ENCODE measurements around the gene CLEC7A.
A peak's percentile ranks its signal among the peaks of the same experiment; 100 is the strongest.

Gene CLEC7A

DNA sequence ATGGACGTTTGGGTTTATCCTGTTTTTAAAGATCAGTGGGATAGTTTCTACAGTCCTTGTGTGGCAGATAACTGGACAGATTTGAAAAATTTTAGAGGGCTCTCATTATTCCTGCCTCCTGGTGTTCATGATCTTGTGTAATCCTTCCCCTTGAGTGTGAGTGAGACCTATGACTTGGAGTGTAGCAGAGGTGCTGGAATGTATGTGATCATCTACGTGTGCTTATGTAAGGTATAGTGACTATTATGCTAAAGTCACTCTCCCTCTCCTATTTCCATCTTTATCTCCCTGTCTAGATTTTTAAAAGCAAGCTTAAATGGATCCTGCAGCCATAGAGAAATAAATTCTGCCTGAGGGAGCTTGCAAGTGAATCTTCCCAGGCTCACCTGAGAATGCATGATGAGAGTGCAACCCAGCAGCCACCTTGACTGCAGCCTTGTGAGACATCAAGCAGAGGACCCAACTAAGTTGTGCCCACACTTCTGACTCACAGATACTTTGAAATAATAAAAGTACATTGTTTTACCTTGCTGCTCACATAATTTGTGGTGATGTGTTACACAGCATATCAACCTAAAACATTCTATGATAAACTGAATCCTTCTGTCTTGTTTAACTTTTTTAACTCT is 45.1 kb upstream of the CLEC7A start:
- no peak overlapping the region for H4K8ac ChIP-seq (ENCODE audit: low read depth, low read length)
- H3K79me1 ChIP-seq (ENCODE audit: low read length) = peaks cover 4% of the 10 kb centered on the region
- WGBS (ENCODE audit: extremely low coverage, insufficient coverage, insufficient read length) = no CpG with 5 or more reads among the region's 2 CpGs
- no peak overlapping the region for H2BK5ac ChIP-seq (ENCODE audit: low read depth, low read length, poor library complexity)
- DNase-seq = no peak
- H4K12ac ChIP-seq (ENCODE audit: low read depth, low read length) = no peak overlapping the region
- H4K91ac ChIP-seq (ENCODE audit: low read depth, low read length) = no peak overlapping the region
- no peak overlapping the region for H3K4me2 ChIP-seq (ENCODE audit: low read length)
- no peak overlapping the region for H3K9ac ChIP-seq (ENCODE audit: low read length)
- no peak overlapping the region for H2BK120ac ChIP-seq (ENCODE audit: insufficient read depth, low read length, poor library complexity)
- H3K4ac ChIP-seq (ENCODE audit: low read depth, low read length) = no peak overlapping the region
- H2AFZ ChIP-seq (ENCODE audit: insufficient read depth, low read length, poor library complexity) = no peak overlapping the region
- H2AK5ac ChIP-seq (ENCODE audit: low read length) = no peak overlapping the region
- H3K27ac ChIP-seq (ENCODE audit: low read depth, low read length) = no peak overlapping the region
- H3K79me2 ChIP-seq (ENCODE audit: control insufficient read depth, insufficient read depth, low read length, poor library complexity) = no peaks in the 10 kb centered on the region
- H3K18ac ChIP-seq (ENCODE audit: low read length) = no peak overlapping the region
- no peak overlapping the region for H2BK12ac ChIP-seq (ENCODE audit: low read length)
- peaks cover 0 to 7% of the 10 kb centered on the region in 2 experiments for H3K4me1 ChIP-seq (ENCODE audit: control insufficient read depth in 1 of 2, insufficient read depth in 2 of 2, low read length in 2 of 2)
- no peaks in the 10 kb centered on the region for H3K36me3 ChIP-seq (ENCODE audit: control insufficient read depth in 1 of 2, insufficient read depth in 2 of 2, low read length in 2 of 2)
- no peak overlapping the region for H3K14ac ChIP-seq (ENCODE audit: low read length)
- no peaks in the 10 kb centered on the region for H3K27me3 ChIP-seq (ENCODE audit: insufficient read depth, low read length)
- no peaks in the 10 kb centered on the region for H3K9me3 ChIP-seq (ENCODE audit: insufficient read depth, low read depth, low read length)
- H3K23ac ChIP-seq (ENCODE audit: low read length) = no peak overlapping the region
- no peak overlapping the region for H3K4me3 ChIP-seq (ENCODE audit: low read depth, low read length)

DNA sequence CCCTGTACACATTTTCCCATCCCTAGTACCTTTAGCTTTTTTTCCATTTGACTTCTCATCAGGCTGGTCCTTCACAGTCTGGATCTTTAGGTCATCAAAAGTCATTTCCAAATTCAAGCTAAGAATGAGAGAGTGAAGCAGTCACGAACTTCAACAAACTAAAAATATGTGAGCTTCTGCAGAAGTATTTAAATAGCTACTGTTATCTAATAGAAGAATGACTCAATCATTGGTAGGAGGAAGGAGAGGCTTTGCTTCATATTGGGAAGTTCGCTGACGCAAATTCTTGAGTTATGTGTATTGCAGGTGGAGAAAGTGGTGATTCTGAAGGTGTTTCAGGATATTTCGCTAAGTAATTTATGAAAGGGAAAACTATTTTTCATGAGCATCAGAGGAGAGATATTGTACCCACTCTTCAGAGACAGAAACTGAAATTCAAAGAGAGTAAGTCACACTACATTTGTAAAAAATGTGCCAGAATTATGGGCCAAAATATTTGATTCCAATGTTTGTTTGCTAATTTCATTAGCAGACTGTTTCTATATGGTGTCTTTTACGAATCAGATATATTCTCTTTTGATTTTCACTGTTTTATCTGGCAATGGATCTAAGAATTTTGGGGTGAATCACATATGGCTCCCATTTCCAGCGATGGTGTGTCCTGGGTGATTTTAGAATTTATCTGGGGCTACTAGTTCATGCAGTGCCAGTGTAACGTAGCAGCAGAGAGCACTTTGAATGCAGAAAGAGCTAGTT is 42.2 kb upstream of the CLEC7A start, which contains the start of gene OLR1:
Gene OLR1, minus strand, starts transcription at position 160 of the 756 bp plus-strand sequence. Its CDS starts 55 bp downstream, at position 105.
- H2BK5ac ChIP-seq (ENCODE audit: low read depth, low read length, poor library complexity) = no peak within 1 kb of the TSS
- no peak within 1 kb of the TSS for H3K23ac ChIP-seq (ENCODE audit: low read length)
- no peak within 1 kb of the TSS for H2BK12ac ChIP-seq (ENCODE audit: low read length)
- H3K4me3 ChIP-seq (ENCODE audit: low read depth, low read length) = no peak within 1 kb of the TSS
- H2BK120ac ChIP-seq (ENCODE audit: insufficient read depth, low read length, poor library complexity) = no peak within 1 kb of the TSS
- peaks cover 5% of the 10 kb centered on the region for H3K79me1 ChIP-seq (ENCODE audit: low read length)
- peaks cover 0 to 5% of the 10 kb centered on the region in 2 experiments for H3K4me1 ChIP-seq (ENCODE audit: control insufficient read depth in 1 of 2, insufficient read depth in 2 of 2, low read length in 2 of 2)
- no peak within 1 kb of the TSS for H3K18ac ChIP-seq (ENCODE audit: low read length)
- H3K4ac ChIP-seq (ENCODE audit: low read depth, low read length) = no peak within 1 kb of the TSS
- no peaks in the 10 kb centered on the region for H3K27me3 ChIP-seq (ENCODE audit: insufficient read depth, low read length)
- no peak within 1 kb of the TSS for H4K12ac ChIP-seq (ENCODE audit: low read depth, low read length)
- no peak within 1 kb of the TSS for H2AK5ac ChIP-seq (ENCODE audit: low read length)
- no peak within 1 kb of the TSS for H4K8ac ChIP-seq (ENCODE audit: low read depth, low read length)
- peak; percentile 71 to 91 for DNase-seq
- H3K79me2 ChIP-seq (ENCODE audit: control insufficient read depth, insufficient read depth, low read length, poor library complexity) = no peaks in the 10 kb centered on the region
- no peak within 1 kb of the TSS for H4K91ac ChIP-seq (ENCODE audit: low read depth, low read length)
- no CpG with 5 or more reads among the region's 7 CpGs for WGBS (ENCODE audit: extremely low coverage, insufficient coverage, insufficient read length)
- H3K9ac ChIP-seq (ENCODE audit: low read length) = no peak within 1 kb of the TSS
- no peaks in the 10 kb centered on the region for H3K9me3 ChIP-seq (ENCODE audit: insufficient read depth, low read depth, low read length)
- no peak within 1 kb of the TSS for H3K27ac ChIP-seq (ENCODE audit: low read depth, low read length)
- no peaks in the 10 kb centered on the region for H3K36me3 ChIP-seq (ENCODE audit: control insufficient read depth in 1 of 2, insufficient read depth in 2 of 2, low read length in 2 of 2)
- no peak within 1 kb of the TSS for H3K4me2 ChIP-seq (ENCODE audit: low read length)
- H2AFZ ChIP-seq (ENCODE audit: insufficient read depth, low read length, poor library complexity) = no peak within 1 kb of the TSS
- no peak within 1 kb of the TSS for H3K14ac ChIP-seq (ENCODE audit: low read length)

- no peak overlapping the region for H4K91ac ChIP-seq (ENCODE audit: low read depth, low read length)
- H3K79me1 ChIP-seq (ENCODE audit: low read length) = peaks cover 5% of the 10 kb centered on the region
- peaks cover under 1 to 6% of the 10 kb centered on the region in 2 experiments for H3K4me1 ChIP-seq (ENCODE audit: control insufficient read depth in 1 of 2, insufficient read depth in 2 of 2, low read length in 2 of 2)
- H2AK5ac ChIP-seq (ENCODE audit: low read length) = no peak overlapping the region
- H3K4ac ChIP-seq (ENCODE audit: low read depth, low read length) = no peak overlapping the region
- H2BK12ac ChIP-seq (ENCODE audit: low read length) = no peak overlapping the region
- no peak overlapping the region for H2BK5ac ChIP-seq (ENCODE audit: low read depth, low read length, poor library complexity)
- H3K9me3 ChIP-seq (ENCODE audit: insufficient read depth, low read depth, low read length) = no peaks in the 10 kb centered on the region
- no peak overlapping the region for H3K4me3 ChIP-seq (ENCODE audit: low read depth, low read length)
- H3K4me2 ChIP-seq (ENCODE audit: low read length) = no peak overlapping the region
- H3K79me2 ChIP-seq (ENCODE audit: control insufficient read depth, insufficient read depth, low read length, poor library complexity) = no peaks in the 10 kb centered on the region
- H3K27me3 ChIP-seq (ENCODE audit: insufficient read depth, low read length) = no peaks in the 10 kb centered on the region
- H4K12ac ChIP-seq (ENCODE audit: low read depth, low read length) = no peak overlapping the region
- H2BK120ac ChIP-seq (ENCODE audit: insufficient read depth, low read length, poor library complexity) = no peak overlapping the region
- peak; percentile 68 to 100 for DNase-seq
- no CpG with 5 or more reads among the region's 5 CpGs for WGBS (ENCODE audit: extremely low coverage, insufficient coverage, insufficient read length)
- H4K8ac ChIP-seq (ENCODE audit: low read depth, low read length) = no peak overlapping the region
- H3K23ac ChIP-seq (ENCODE audit: low read length) = no peak overlapping the region
- no peak overlapping the region for H3K18ac ChIP-seq (ENCODE audit: low read length)
- no peaks in the 10 kb centered on the region for H3K36me3 ChIP-seq (ENCODE audit: control insufficient read depth in 1 of 2, insufficient read depth in 2 of 2, low read length in 2 of 2)
- H3K9ac ChIP-seq (ENCODE audit: low read length) = no peak overlapping the region
- H2AFZ ChIP-seq (ENCODE audit: insufficient read depth, low read length, poor library complexity) = no peak overlapping the region
- no peak overlapping the region for H3K14ac ChIP-seq (ENCODE audit: low read length)
- H3K27ac ChIP-seq (ENCODE audit: low read depth, low read length) = no peak overlapping the region
These were observed 40.2 kb upstream of the CLEC7A start for GRCh38 chr12:10170216-10170615.

- Histone ChIP-seq H2AK5ac (ENCODE audit: low read length) (no peak overlapping the region), H2BK5ac (ENCODE audit: low read depth, low read length, poor library complexity) (no peak overlapping the region), H3K23ac (ENCODE audit: low read length) (no peak overlapping the region), H3K9me3 (ENCODE audit: insufficient read depth, low read depth, low read length) (no peaks in the 10 kb centered on the region), H3K9ac (ENCODE audit: low read length) (no peak overlapping the region), H3K4me1 (ENCODE audit: control insufficient read depth in 1 of 2, insufficient read depth in 2 of 2, low read length in 2 of 2) (peaks cover 3 to 6% of the 10 kb centered on the region in 2 experiments), H3K4me2 (ENCODE audit: low read length) (no peak overlapping the region), H4K12ac (ENCODE audit: low read depth, low read length) (no peak overlapping the region), H3K36me3 (ENCODE audit: control insufficient read depth in 1 of 2, insufficient read depth in 2 of 2, low read length in 2 of 2) (no peaks in the 10 kb centered on the region), H3K27me3 (ENCODE audit: insufficient read depth, low read length) (no peaks in the 10 kb centered on the region), H2BK120ac (ENCODE audit: insufficient read depth, low read length, poor library complexity) (no peak overlapping the region), H3K4me3 (ENCODE audit: low read depth, low read length) (no peak overlapping the region), H3K79me1 (ENCODE audit: low read length) (peaks cover 5% of the 10 kb centered on the region), H4K91ac (ENCODE audit: low read depth, low read length) (no peak overlapping the region), H3K18ac (ENCODE audit: low read length) (no peak overlapping the region), H3K4ac (ENCODE audit: low read depth, low read length) (no peak overlapping the region), H2AFZ (ENCODE audit: insufficient read depth, low read length, poor library complexity) (no peak overlapping the region), H3K27ac (ENCODE audit: low read depth, low read length) (no peak overlapping the region), H2BK12ac (ENCODE audit: low read length) (no peak overlapping the region), H4K8ac (ENCODE audit: low read depth, low read length) (no peak overlapping the region), H3K79me2 (ENCODE audit: control insufficient read depth, insufficient read depth, low read length, poor library complexity) (no peaks in the 10 kb centered on the region), H3K14ac (ENCODE audit: low read length) (no peak overlapping the region)
- peak in 1 of 2 donors; percentile 29 for DNase-seq
- WGBS (ENCODE audit: extremely low coverage, insufficient coverage, insufficient read length) = no CpG with 5 or more reads among the region's 3 CpGs
These were observed 39.1 kb upstream of the CLEC7A start for GRCh38 chr12:10169104-10169503.

Data from trophoblast cell (in vitro differentiated cells and primary cell).